Sigmoid colon (tissue), 7 donors: ENCODE data around the gene TOLLIP. TPM values are rescaled to one million over a fixed set of nuclear protein-coding genes. Genes with fewer than 3 reads are reported as not detected.

Experiments used
- DNase-seq: peaks from one replicate; pipeline ENCODE4 v3.0.0-alpha.2; 2019
- H3K27ac ChIP-seq, 4 donors: fragments of 200-600 bp; sonication (generic); one replicate each; pipeline ENCODE4 v1.5.1; 2016 to 2019; ENCODE audit warnings: mild to moderate bottlenecking in 1 of 4
- H3K27me3 ChIP-seq, 3 donors: fragments of 200-600 bp; sonication (generic); one replicate each; pipeline ENCODE4 v1.5.1; 2019; ENCODE audit warnings: mild to moderate bottlenecking in 1 of 3
- H3K36me3 ChIP-seq, 4 donors: fragments of 200-600 bp; sonication (generic); one replicate each; pipeline ENCODE4 v1.5.1; 2016 to 2019
- H3K4me1 ChIP-seq, 4 donors: fragments of 200-600 bp; sonication (generic); one replicate each; pipeline ENCODE4 v1.5.1; 2017 to 2019
- H3K4me3 ChIP-seq, 4 donors: fragments of 200-600 bp; sonication (generic); one replicate each; pipeline ENCODE4 v1.5.1; 2017 to 2019; ENCODE audit warnings: mild to moderate bottlenecking in 2 of 4, moderate library complexity in 1 of 4
- H3K9me3 ChIP-seq, 4 donors: fragments of 200-600 bp in 3 of 4; sonication (generic) in 3 of 4; one replicate each; pipeline versions ENCODE4 v1.5.1 to v1.6.1; 2013 to 2019
- EP300 ChIP-seq, 4 donors: sonication (generic); formaldehyde crosslinking; IDR thresholded peaks; one replicate each; pipeline ENCODE4 v1.6.1; 2017; ENCODE audit warnings: antibody characterized with exemption in 4 of 4
- POLR2A ChIP-seq, 2 donors: fragments of 450-650 bp; IDR thresholded peaks; one replicate each; pipeline ENCODE4 v1.6.1; 2016; ENCODE audit warnings: antibody characterized with exemption in 2 of 2, mild to moderate bottlenecking in 2 of 2, moderate library complexity in 2 of 2
- POLR2AphosphoS5 ChIP-seq, 4 donors: sonication (generic); formaldehyde crosslinking; IDR thresholded peaks; one replicate each; pipeline ENCODE4 v1.6.1; 2017; ENCODE audit warnings: antibody characterized with exemption in 4 of 4
- WGBS, 2 donors: extraction: QIAGEN DNeasy Blood & Tissue Kit; methylation state at CpG; one replicate each; pipeline ENCODE4 v1.1.7; 2013; 5-methylcytosine and 5-hydroxymethylcytosine counted together
- intact Hi-C: fragments of 100-400 bp; cut with DNase I; formaldehyde crosslinking; loops from one replicate; pipeline ENCODE4 v1.15.1; 2023
- polyA plus RNA-seq, 3 donors: library from polyadenylated mRNA; stranded (reverse); fragments of 200-250 nt; gene quantifications; one replicate each; pipeline ENCODE4 v1.2.3, GENCODE V29; 2013
- total RNA-seq, 4 donors: library from RNA; depleted of rRNA; stranded (reverse); fragments of >200 nt; gene quantifications; one replicate each; pipeline ENCODE4 v1.1.0, GENCODE V29; 2016
- TF ChIP-seq, protein P1 (sequence below), 4 experiments: fragments of 450-650 bp in 3 of 4; fragments of 200-600 bp in 1 of 4; IDR thresholded peaks; one replicate each; pipeline ENCODE4 v1.5.1; 2016 to 2019; ENCODE audit warnings: antibody characterized with exemption in 4 of 4, mild to moderate bottlenecking in 3 of 4, moderate library complexity in 2 of 4
- donor health status: healthy with polysubstance abuse.
- donor health status: Bipolar disorder and iron deficiency.
- donor health status: healthy.

Gene TOLLIP
- total and polyA plus RNA-seq, 7 donors: 25.0 to 41.2 (median 36.9) TPM

GRCh38 chr11:1300121-1300520 is 9.3 kb downstream of the TOLLIP start:
- DNase-seq: no peak
- H3K27me3 ChIP-seq: no peaks in the 10 kb centered on the region
- no peak overlapping the region for H3K4me3 ChIP-seq
- H3K27ac ChIP-seq: peak overlapping the region in 3 of 4 donors; percentile 59 to 78 (median 64)
- TF ChIP-seq POLR2A (IDR thresholded peaks at IDR 0.05) (no peak), EP300 (IDR thresholded peaks at IDR 0.05) (no peak), POLR2AphosphoS5 (IDR thresholded peaks at IDR 0.05) (no peak)
- TF ChIP-seq, protein P1, sequence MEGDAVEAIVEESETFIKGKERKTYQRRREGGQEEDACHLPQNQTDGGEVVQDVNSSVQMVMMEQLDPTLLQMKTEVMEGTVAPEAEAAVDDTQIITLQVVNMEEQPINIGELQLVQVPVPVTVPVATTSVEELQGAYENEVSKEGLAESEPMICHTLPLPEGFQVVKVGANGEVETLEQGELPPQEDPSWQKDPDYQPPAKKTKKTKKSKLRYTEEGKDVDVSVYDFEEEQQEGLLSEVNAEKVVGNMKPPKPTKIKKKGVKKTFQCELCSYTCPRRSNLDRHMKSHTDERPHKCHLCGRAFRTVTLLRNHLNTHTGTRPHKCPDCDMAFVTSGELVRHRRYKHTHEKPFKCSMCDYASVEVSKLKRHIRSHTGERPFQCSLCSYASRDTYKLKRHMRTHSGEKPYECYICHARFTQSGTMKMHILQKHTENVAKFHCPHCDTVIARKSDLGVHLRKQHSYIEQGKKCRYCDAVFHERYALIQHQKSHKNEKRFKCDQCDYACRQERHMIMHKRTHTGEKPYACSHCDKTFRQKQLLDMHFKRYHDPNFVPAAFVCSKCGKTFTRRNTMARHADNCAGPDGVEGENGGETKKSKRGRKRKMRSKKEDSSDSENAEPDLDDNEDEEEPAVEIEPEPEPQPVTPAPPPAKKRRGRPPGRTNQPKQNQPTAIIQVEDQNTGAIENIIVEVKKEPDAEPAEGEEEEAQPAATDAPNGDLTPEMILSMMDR (IDR thresholded peaks at IDR 0.05): no peak
- intact Hi-C loops: loop anchor here (5.0 to 10.0 kb wide), 3 partner anchors 37 to 205 kb away; no protein-coding TSS in a partner anchor
- peaks cover 0 to 65% (median 54%) of the 10 kb centered on the region in 4 donors for H3K4me1 ChIP-seq
- H3K36me3 ChIP-seq: peaks cover 0 to 28% (median 10%) of the 10 kb centered on the region in 4 donors
- H3K9me3 ChIP-seq: no peaks in the 10 kb centered on the region
- 80 to 85% methylated on average over 7 of the region's 7 CpGs for WGBS, 2 donors

- Histone ChIP-seq H3K27ac (peak overlapping the region; percentile 59 to 78 (median 62)), H3K36me3 (peaks cover 0 to 29% (median 10%) of the 10 kb centered on the region in 4 donors), H3K9me3 (no peaks in the 10 kb centered on the region), H3K4me1 (peaks cover 0 to 60% (median 49%) of the 10 kb centered on the region in 4 donors), H3K27me3 (no peaks in the 10 kb centered on the region), H3K4me3 (no peak overlapping the region)
- no peak for TF ChIP-seq POLR2A (IDR thresholded peaks at IDR 0.05)
- no peak for TF ChIP-seq EP300 (IDR thresholded peaks at IDR 0.05)
- no peak for TF ChIP-seq POLR2AphosphoS5 (IDR thresholded peaks at IDR 0.05)
- TF ChIP-seq, protein P1 (IDR thresholded peaks at IDR 0.05): no peak
- peak; percentile 67 for DNase-seq
- 87 to 90% methylated on average over 23 of the region's 23 CpGs for WGBS, 2 donors
- intact Hi-C loops: loop anchor here (5.0 to 10.0 kb wide), 3 partner anchors 38 to 205 kb away; no protein-coding TSS in a partner anchor
Observed at GRCh38 chr11:1299621-1300020, 9.8 kb downstream of the TOLLIP start.

DNA sequence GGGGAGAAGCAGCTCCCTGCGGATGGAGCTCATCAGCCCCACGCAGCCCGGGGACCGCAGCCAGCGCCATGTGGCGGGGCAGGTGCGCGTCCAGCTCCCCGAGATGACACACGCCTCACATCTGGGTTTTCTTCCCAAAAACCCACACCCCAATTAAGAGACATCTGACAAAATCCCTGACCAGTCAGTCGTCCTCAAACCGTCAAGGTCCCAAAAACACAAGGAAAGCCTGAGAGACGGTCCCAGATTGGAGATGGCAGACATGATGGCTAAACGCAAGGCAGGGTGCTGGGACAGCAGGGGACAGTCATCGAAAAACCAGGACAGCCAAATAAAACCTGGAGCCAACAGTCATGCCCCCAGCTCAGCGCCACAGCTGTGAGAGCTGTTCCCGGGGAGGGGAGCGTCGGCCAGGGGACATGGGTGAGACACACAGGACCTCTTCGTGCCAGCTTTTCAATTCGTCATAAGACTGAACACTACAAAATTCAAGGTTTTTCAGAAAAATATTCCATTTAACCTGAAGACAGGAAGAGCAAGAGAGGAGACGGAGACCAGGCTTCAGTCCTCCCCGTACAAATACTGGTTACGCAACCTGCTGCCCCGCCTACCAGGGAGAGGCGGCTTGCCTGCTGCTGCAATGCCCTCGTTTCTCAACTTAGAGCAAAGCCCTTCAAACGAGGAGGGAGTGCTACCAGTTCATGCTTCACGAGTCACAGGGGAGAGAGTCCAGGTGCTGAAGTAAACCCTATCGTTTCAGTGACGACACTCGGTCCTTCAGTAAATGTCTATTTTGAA is 10.5 kb downstream of the TOLLIP start:
- H3K4me1 ChIP-seq: peaks cover 0 to 53% (median 41%) of the 10 kb centered on the region in 4 donors
- no peak overlapping the region for H3K4me3 ChIP-seq
- TF ChIP-seq EP300 (IDR thresholded peaks at IDR 0.05) (no peak), POLR2AphosphoS5 (IDR thresholded peaks at IDR 0.05) (peak in 3 of 4 donors; percentile 22 to 60 (median 41))
- peaks cover under 1 to 33% (median 11%) of the 10 kb centered on the region in 4 donors for H3K36me3 ChIP-seq
- intact Hi-C loops: no loop called here
- peak; percentile 93 for DNase-seq
- 49 to 74% methylated on average over 32 of the region's 32 CpGs for WGBS, 2 donors
- H3K9me3 ChIP-seq: no peaks in the 10 kb centered on the region
- no peaks in the 10 kb centered on the region for H3K27me3 ChIP-seq
- peak overlapping the region; percentile 59 to 78 (median 62) for H3K27ac ChIP-seq

GRCh38 chr11:1297576-1298473 is 11.6 kb downstream of the TOLLIP start:
- intact Hi-C loops: no loop called here

GRCh38 chr11:1297011-1297575 is 12.3 kb downstream of the TOLLIP start:
- TF ChIP-seq POLR2AphosphoS5 (IDR thresholded peaks at IDR 0.05) (no peak), EP300 (IDR thresholded peaks at IDR 0.05) (no peak), POLR2A (IDR thresholded peaks at IDR 0.05) (no peak)
- TF ChIP-seq, protein P1 (IDR thresholded peaks at IDR 0.05): no peak
- H3K36me3 ChIP-seq: peaks cover 10 to 44% (median 23%) of the 10 kb centered on the region in 4 donors
- peak overlapping the region in 1 of 4 donors; percentile 78 for H3K27ac ChIP-seq
- H3K4me1 ChIP-seq: peaks cover 0 to 35% (median 29%) of the 10 kb centered on the region in 4 donors
- H3K4me3 ChIP-seq: no peak overlapping the region
- H3K27me3 ChIP-seq: no peaks in the 10 kb centered on the region
- H3K9me3 ChIP-seq: no peaks in the 10 kb centered on the region
- 84 to 94% methylated on average over 25 of the region's 25 CpGs for WGBS, 2 donors
- no peak for DNase-seq
- intact Hi-C loops: no loop called here

More at GRCh38 chr11:1297576-1298473, 11.6 kb downstream of the TOLLIP start:
- no peak for TF ChIP-seq POLR2AphosphoS5 (IDR thresholded peaks at IDR 0.05)
- H3K27ac ChIP-seq: peak overlapping the region in 3 of 4 donors; percentile 59 to 78 (median 64)
- no peak for DNase-seq
- no peaks in the 10 kb centered on the region for H3K9me3 ChIP-seq
- WGBS, 2 donors: 43 to 69% methylated on average over 31 of the region's 31 CpGs
- peaks cover 10 to 39% (median 20%) of the 10 kb centered on the region in 4 donors for H3K36me3 ChIP-seq
- H3K4me1 ChIP-seq: peaks cover 0 to 42% (median 31%) of the 10 kb centered on the region in 4 donors
- H3K4me3 ChIP-seq: no peak overlapping the region
- H3K27me3 ChIP-seq: no peaks in the 10 kb centered on the region
